HCT116 (cell line): ENCODE results near the gene TARS3. TPM values are rescaled to one million over a fixed set of nuclear protein-coding genes. Genes with fewer than 3 reads are reported as not detected.

Experiments used
- ATAC-seq: fragments of 200-7000 bp; cut with Tn5 transposase; 2 replicates; pipeline ENCODE4 v1.9.1; 2020; ENCODE audit warnings: mild to moderate bottlenecking, moderate library complexity
- BruUV-seq: library from RNA; stranded (reverse); fragments of 400-500 nt; replicated peaks from 2 replicates; lab custom pipeline; 2021; lab: Mats Ljungman, UMichigan
- CTCF ChIA-PET: fragments of 300-600 bp; sonication (Branson Sonifier 250); formaldehyde crosslinking; loops from one replicate; lab custom pipeline; 2021; ENCODE audit warnings: antibody characterized with exemption; lab: Charles Lee
- POLR2A ChIA-PET: fragments of 300-600, 350-600 bp; sonication (Branson Sonifier 250); formaldehyde crosslinking; loops from one replicate; lab custom pipeline; 2021; ENCODE audit warnings: antibody characterized with exemption; lab: Charles Lee
- RAD21 ChIA-PET, 2 experiments: fragments of 300-600 bp; sonication (Branson Sonifier 250); formaldehyde crosslinking; loops; one replicate each; lab custom pipeline; 2023; ENCODE audit warnings: low total read pairs in 2 of 2; ENCODE audit not compliant: uncharacterized antibody in 2 of 2, unreplicated experiment in 2 of 2, low non-redundant PET in 1 of 2; lab: Charles Lee
- DNase-seq: peaks from one replicate; pipeline ENCODE4 v3.0.0-alpha.2; 2010; ENCODE audit warnings: low read depth, low spot score
- H2AFZ ChIP-seq: fragments of 200-600 bp; shearing (Covaris generic), sonication (generic); 2 replicates; pipeline ENCODE4 v1.6.1; 2017; ENCODE audit warnings: low read depth, mixed run types, mixed read lengths, antibody characterized with exemption, low read length; ENCODE audit not compliant: poor library complexity, severe bottlenecking
- H3K27ac ChIP-seq: 2 replicates; pipeline ENCODE4 v1.5.1; 2012; ENCODE audit warnings: low read depth, low read length
- H3K27me3 ChIP-seq: fragments of 200-600 bp; sonication (generic); 2 replicates; pipeline ENCODE4 v1.6.1; 2016; ENCODE audit warnings: mixed run types, low read length, mixed read lengths; ENCODE audit not compliant: insufficient read depth
- H3K36me3 ChIP-seq, 2 experiments: fragments of 200-500 bp in 1 of 2; fragments of 200-600 bp in 1 of 2; sonication (Bioruptor generic) in 1 of 2; sonication (generic) in 1 of 2; 2 replicates each; pipeline versions ENCODE4 v1.5.1 to v1.6.1; 2014 to 2016; ENCODE audit warnings: low read length in 2 of 2, inconsistent platforms in 1 of 2, mixed read lengths in 1 of 2, mixed run types in 1 of 2; ENCODE audit not compliant: insufficient read depth in 2 of 2, control insufficient read depth in 1 of 2
- H3K4me1 ChIP-seq, 2 experiments: fragments of 200-600 bp in 1 of 2; sonication (generic) in 1 of 2; 2 replicates each; pipeline versions ENCODE4 v1.5.1 to v1.6.1; 2012 to 2017; ENCODE audit warnings: low read length in 2 of 2, inconsistent platforms in 1 of 2, mild to moderate bottlenecking in 1 of 2, mixed read lengths in 1 of 2, mixed run types in 1 of 2, moderate library complexity in 1 of 2; ENCODE audit not compliant: insufficient read depth in 2 of 2, control insufficient read depth in 1 of 2
- H3K4me2 ChIP-seq: fragments of 200-600 bp; sonication (generic); 2 replicates; pipeline ENCODE4 v1.6.1; 2017; ENCODE audit warnings: mixed run types, low read length, mixed read lengths
- H3K4me3 ChIP-seq, 2 experiments: fragments of 200-600 bp in 1 of 2; sonication (generic) in 1 of 2; replicated peaks in 1 of 2; 2 replicates each; pipeline ENCODE4 v1.5.1; 2011 to 2016; ENCODE audit warnings: low read length in 2 of 2, control low read depth in 1 of 2, low read depth in 1 of 2, mild to moderate bottlenecking in 1 of 2, mixed read lengths in 1 of 2, mixed run types in 1 of 2
- H3K79me2 ChIP-seq: fragments of 200-600 bp; sonication (generic); 2 replicates; pipeline ENCODE4 v1.6.1; 2017; ENCODE audit warnings: mild to moderate bottlenecking, mixed run types, low read length, moderate library complexity, mixed read lengths; ENCODE audit not compliant: insufficient read depth
- H3K9ac ChIP-seq: fragments of 200-600 bp; sonication (generic); 2 replicates; pipeline ENCODE4 v1.6.1; 2016; ENCODE audit warnings: low read length, mixed read lengths
- H3K9me2 ChIP-seq: fragments of 200-600 bp; sonication (generic), shearing (Covaris generic); 2 replicates; pipeline ENCODE4 v1.6.1; 2017; ENCODE audit warnings: mixed run types, mild to moderate bottlenecking, moderate library complexity; ENCODE audit not compliant: insufficient read depth
- H3K9me3 ChIP-seq, 2 experiments: fragments of 200-500 bp in 1 of 2; fragments of 200-600 bp in 1 of 2; sonication (Bioruptor generic) in 1 of 2; sonication (generic) in 1 of 2; 2 replicates each; pipeline ENCODE4 v1.6.1; 2014 to 2017; ENCODE audit warnings: low read length in 2 of 2, mixed read lengths in 2 of 2, inconsistent platforms in 1 of 2, low read depth in 1 of 2, mild to moderate bottlenecking in 1 of 2, mixed run types in 1 of 2, moderate library complexity in 1 of 2; ENCODE audit not compliant: control insufficient read depth in 1 of 2, insufficient read depth in 1 of 2
- H4K20me1 ChIP-seq: fragments of 200-600 bp; sonication (generic), shearing (Covaris generic); 2 replicates; pipeline ENCODE4 v1.6.1; 2017; ENCODE audit warnings: mixed run types, mild to moderate bottlenecking, moderate library complexity; ENCODE audit not compliant: insufficient read depth
- ATF3 ChIP-seq: IDR thresholded peaks from 2 replicates; pipeline ENCODE4 v1.6.1; 2012
- CBX3 ChIP-seq: IDR thresholded peaks from 2 replicates; pipeline ENCODE4 v1.6.1; 2012; ENCODE audit warnings: low read depth
- EGR1 ChIP-seq: IDR thresholded peaks from 2 replicates; pipeline ENCODE4 v1.6.1; 2012; ENCODE audit warnings: low read depth
- ELF1 ChIP-seq: IDR thresholded peaks from 2 replicates; pipeline ENCODE4 v1.6.1; 2012; ENCODE audit warnings: low read depth, borderline replicate concordance
- EZH2phosphoT487 ChIP-seq: fragments of 200-600 bp; IDR thresholded peaks from 2 replicates; pipeline ENCODE4 v1.6.1; 2018; ENCODE audit warnings: antibody characterized with exemption, borderline replicate concordance
- FOSL1 ChIP-seq: IDR thresholded peaks from 2 replicates; pipeline ENCODE4 v1.6.1; 2012; ENCODE audit warnings: low read depth
- JUND ChIP-seq: IDR thresholded peaks from 2 replicates; pipeline ENCODE4 v1.6.1; 2012
- POLR2AphosphoS5 ChIP-seq: IDR thresholded peaks from 2 replicates; pipeline ENCODE4 v1.6.1; 2011; ENCODE audit warnings: mild to moderate bottlenecking, low read depth, low read length, moderate library complexity
- RAD21 ChIP-seq: IDR thresholded peaks from 2 replicates; pipeline ENCODE4 v1.6.1; 2012; ENCODE audit warnings: low read depth, mild to moderate bottlenecking
- SP1 ChIP-seq: IDR thresholded peaks from 2 replicates; pipeline ENCODE4 v1.6.1; 2012; ENCODE audit warnings: low read depth
- SRF ChIP-seq: IDR thresholded peaks from 2 replicates; pipeline ENCODE4 v1.6.1; 2012; ENCODE audit warnings: low read depth
- YY1 ChIP-seq: IDR thresholded peaks from 2 replicates; pipeline ENCODE4 v1.6.1; 2011; ENCODE audit warnings: low read length, low read depth, moderate library complexity, mild to moderate bottlenecking; ENCODE audit not compliant: insufficient replicate concordance; ENCODE audit errors: extremely low read depth
- ZFX ChIP-seq: fragments of 450-650 bp; IDR thresholded peaks from 2 replicates; pipeline ENCODE4 v1.6.1; 2017
- intact Hi-C: fragments of 100-400 bp; cut with micrococcal nuclease; formaldehyde crosslinking; loops from 2 replicates; pipeline ENCODE4 v1.10.0; 2022
- total RNA-seq: library from RNA; stranded (reverse); gene quantifications from one replicate; pipeline ENCODE4 v1.2.1, GENCODE V29; 2021; ENCODE audit not compliant: unreplicated experiment
- TF ChIP-seq, protein P1 (sequence below): IDR thresholded peaks from 2 replicates; pipeline ENCODE4 v1.6.1; 2011; ENCODE audit warnings: mild to moderate bottlenecking, low read length, moderate library complexity; ENCODE audit not compliant: insufficient replicate concordance; ENCODE audit errors: extremely low read depth
- TF ChIP-seq, protein P2 (sequence below), 3 experiments: fragments of 200-600 bp in 1 of 3; sonication (generic) in 1 of 3; IDR thresholded peaks in 2 of 3; conservative IDR thresholded peaks in 1 of 3; 2 replicates each; pipeline ENCODE4 v1.5.1; 2012 to 2017; ENCODE audit warnings: low read depth in 2 of 3, low read length in 2 of 3, antibody characterized with exemption in 1 of 3, borderline replicate concordance in 1 of 3, control low read depth in 1 of 3, mild to moderate bottlenecking in 1 of 3, mixed read lengths in 1 of 3, mixed run types in 1 of 3, moderate library complexity in 1 of 3; ENCODE audit not compliant: insufficient read depth in 1 of 3
- TF ChIP-seq, protein P3 (sequence below): IDR thresholded peaks from 2 replicates; pipeline ENCODE4 v1.6.1; 2012
- TF ChIP-seq, protein P4 (sequence below): IDR thresholded peaks from 2 replicates; pipeline ENCODE4 v1.6.1; 2012; ENCODE audit warnings: low read depth

TARS3 gene
- total RNA-seq, 1 experiment from 2014 or later = 11.1 TPM

DNA sequence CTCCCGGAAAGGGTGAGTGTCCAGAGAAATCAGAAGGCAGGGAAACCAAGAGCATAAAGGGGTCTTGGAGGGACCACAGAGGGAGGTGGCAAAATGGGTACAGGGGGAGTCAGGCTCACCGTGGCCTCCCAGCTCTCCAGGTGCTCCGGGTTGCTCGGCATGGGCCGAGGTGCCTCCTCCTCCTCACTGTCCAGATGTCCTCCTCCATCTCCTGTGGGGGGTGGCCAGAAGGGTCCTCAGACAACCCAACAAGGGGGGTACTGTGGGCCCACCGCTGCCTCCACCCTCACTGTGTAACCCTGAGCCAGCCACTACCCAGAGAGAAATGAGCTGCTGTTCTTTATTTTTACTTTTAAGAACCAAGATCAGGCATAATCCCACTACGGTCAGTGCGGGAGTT is 48.6 kb upstream of the TARS3 start:
- CTCF ChIA-PET = no interaction called here
- TF ChIP-seq SRF (no peak), EZH2phosphoT487 (no peak), EGR1 (no peak), CBX3 (no peak), YY1 (no peak), ATF3 (no peak), ZFX (no peak), SP1 (no peak), ELF1 (no peak), JUND (no peak), FOSL1 (no peak), POLR2AphosphoS5 (no peak), RAD21 (no peak)
- TF ChIP-seq, protein P1, sequence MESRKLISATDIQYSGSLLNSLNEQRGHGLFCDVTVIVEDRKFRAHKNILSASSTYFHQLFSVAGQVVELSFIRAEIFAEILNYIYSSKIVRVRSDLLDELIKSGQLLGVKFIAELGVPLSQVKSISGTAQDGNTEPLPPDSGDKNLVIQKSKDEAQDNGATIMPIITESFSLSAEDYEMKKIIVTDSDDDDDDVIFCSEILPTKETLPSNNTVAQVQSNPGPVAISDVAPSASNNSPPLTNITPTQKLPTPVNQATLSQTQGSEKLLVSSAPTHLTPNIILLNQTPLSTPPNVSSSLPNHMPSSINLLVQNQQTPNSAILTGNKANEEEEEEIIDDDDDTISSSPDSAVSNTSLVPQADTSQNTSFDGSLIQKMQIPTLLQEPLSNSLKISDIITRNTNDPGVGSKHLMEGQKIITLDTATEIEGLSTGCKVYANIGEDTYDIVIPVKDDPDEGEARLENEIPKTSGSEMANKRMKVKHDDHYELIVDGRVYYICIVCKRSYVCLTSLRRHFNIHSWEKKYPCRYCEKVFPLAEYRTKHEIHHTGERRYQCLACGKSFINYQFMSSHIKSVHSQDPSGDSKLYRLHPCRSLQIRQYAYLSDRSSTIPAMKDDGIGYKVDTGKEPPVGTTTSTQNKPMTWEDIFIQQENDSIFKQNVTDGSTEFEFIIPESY = no peak
- TF ChIP-seq, protein P2, sequence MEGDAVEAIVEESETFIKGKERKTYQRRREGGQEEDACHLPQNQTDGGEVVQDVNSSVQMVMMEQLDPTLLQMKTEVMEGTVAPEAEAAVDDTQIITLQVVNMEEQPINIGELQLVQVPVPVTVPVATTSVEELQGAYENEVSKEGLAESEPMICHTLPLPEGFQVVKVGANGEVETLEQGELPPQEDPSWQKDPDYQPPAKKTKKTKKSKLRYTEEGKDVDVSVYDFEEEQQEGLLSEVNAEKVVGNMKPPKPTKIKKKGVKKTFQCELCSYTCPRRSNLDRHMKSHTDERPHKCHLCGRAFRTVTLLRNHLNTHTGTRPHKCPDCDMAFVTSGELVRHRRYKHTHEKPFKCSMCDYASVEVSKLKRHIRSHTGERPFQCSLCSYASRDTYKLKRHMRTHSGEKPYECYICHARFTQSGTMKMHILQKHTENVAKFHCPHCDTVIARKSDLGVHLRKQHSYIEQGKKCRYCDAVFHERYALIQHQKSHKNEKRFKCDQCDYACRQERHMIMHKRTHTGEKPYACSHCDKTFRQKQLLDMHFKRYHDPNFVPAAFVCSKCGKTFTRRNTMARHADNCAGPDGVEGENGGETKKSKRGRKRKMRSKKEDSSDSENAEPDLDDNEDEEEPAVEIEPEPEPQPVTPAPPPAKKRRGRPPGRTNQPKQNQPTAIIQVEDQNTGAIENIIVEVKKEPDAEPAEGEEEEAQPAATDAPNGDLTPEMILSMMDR (IDR thresholded peaks at IDR 0.05 in 2 of 3, conservative IDR thresholded peaks at IDR 0.05 in 1 of 3; ENCODE audit: borderline replicate concordance in 1 of 3, insufficient read depth in 1 of 3, low read depth in 2 of 3, low read length in 2 of 3) = no peak
- TF ChIP-seq, protein P3, sequence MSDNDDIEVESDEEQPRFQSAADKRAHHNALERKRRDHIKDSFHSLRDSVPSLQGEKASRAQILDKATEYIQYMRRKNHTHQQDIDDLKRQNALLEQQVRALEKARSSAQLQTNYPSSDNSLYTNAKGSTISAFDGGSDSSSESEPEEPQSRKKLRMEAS = no peak
- TF ChIP-seq, protein P4, sequence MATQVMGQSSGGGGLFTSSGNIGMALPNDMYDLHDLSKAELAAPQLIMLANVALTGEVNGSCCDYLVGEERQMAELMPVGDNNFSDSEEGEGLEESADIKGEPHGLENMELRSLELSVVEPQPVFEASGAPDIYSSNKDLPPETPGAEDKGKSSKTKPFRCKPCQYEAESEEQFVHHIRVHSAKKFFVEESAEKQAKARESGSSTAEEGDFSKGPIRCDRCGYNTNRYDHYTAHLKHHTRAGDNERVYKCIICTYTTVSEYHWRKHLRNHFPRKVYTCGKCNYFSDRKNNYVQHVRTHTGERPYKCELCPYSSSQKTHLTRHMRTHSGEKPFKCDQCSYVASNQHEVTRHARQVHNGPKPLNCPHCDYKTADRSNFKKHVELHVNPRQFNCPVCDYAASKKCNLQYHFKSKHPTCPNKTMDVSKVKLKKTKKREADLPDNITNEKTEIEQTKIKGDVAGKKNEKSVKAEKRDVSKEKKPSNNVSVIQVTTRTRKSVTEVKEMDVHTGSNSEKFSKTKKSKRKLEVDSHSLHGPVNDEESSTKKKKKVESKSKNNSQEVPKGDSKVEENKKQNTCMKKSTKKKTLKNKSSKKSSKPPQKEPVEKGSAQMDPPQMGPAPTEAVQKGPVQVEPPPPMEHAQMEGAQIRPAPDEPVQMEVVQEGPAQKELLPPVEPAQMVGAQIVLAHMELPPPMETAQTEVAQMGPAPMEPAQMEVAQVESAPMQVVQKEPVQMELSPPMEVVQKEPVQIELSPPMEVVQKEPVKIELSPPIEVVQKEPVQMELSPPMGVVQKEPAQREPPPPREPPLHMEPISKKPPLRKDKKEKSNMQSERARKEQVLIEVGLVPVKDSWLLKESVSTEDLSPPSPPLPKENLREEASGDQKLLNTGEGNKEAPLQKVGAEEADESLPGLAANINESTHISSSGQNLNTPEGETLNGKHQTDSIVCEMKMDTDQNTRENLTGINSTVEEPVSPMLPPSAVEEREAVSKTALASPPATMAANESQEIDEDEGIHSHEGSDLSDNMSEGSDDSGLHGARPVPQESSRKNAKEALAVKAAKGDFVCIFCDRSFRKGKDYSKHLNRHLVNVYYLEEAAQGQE = no peak
- no peaks in the 10 kb centered on the region for H3K4me1 ChIP-seq

More for the DNA sequence above, 48.6 kb upstream of the TARS3 start:
- peaks cover 35% of the 10 kb centered on the region for H3K27me3 ChIP-seq
- no peak overlapping the region for H2AFZ ChIP-seq
- H3K79me2 ChIP-seq = no peaks in the 10 kb centered on the region
- no peak overlapping the region for H3K4me3 ChIP-seq
- ChIA-PET RAD21 (no interaction called here), POLR2A (no interaction called here)
- no peaks in the 10 kb centered on the region for H3K9me3 ChIP-seq
- intact Hi-C loops = no loop called here
- no peak for DNase-seq
- no peak overlapping the region for H3K4me2 ChIP-seq
- BruUV-seq = no TSS peak
- ATAC-seq = no peak
- H3K9me2 ChIP-seq = no peaks in the 10 kb centered on the region
- no peak overlapping the region for H3K27ac ChIP-seq
- no peak overlapping the region for H3K9ac ChIP-seq
- no peaks in the 10 kb centered on the region for H3K36me3 ChIP-seq
- H4K20me1 ChIP-seq = no peaks in the 10 kb centered on the region
